VCaP (cell line): ENCODE measurements around the gene TMEM117.

ENCODE experiments used
- H3K27ac ChIP-seq: fragments of 450-650 bp; 2 replicates; pipeline ENCODE4 v1.5.1; 2017
- CTCF ChIP-seq: fragments of 450-650 bp; conservative IDR thresholded peaks from 2 replicates; pipeline ENCODE4 v1.5.1; 2017; ENCODE audit warnings: mild to moderate bottlenecking, moderate library complexity

The TMEM117 gene

GRCh38 chr12:44436756-44437155 is 600.9 kb downstream of the TMEM117 start:
- TF ChIP-seq CTCF: no peak
- no peak overlapping the region for H3K27ac ChIP-seq
